H9 (cell line): Measurements from ENCODE around the gene GRIA4. TPM values are rescaled to one million over a fixed set of nuclear protein-coding genes. Genes with fewer than 3 reads are reported as not detected.

Experiments
- DNase-seq: peaks from one replicate; pipeline ENCODE4 v3.0.0-alpha.2; 2017
- H2AFZ ChIP-seq: one replicate; pipeline ENCODE4 v1.6.1; 2013; ENCODE audit warnings: mild to moderate bottlenecking, low read length, control low read depth, moderate library complexity
- H2AK5ac ChIP-seq: 2 replicates; pipeline ENCODE4 v1.6.1; 2013; ENCODE audit warnings: low read length, control low read depth, mixed read lengths; ENCODE audit not compliant: insufficient read length
- H2BK120ac ChIP-seq: one replicate; pipeline ENCODE4 v1.6.1; 2013; ENCODE audit warnings: low read depth, mild to moderate bottlenecking, low read length, control low read depth, inconsistent platforms; ENCODE audit not compliant: poor library complexity, severe bottlenecking
- H2BK12ac ChIP-seq: 2 replicates; pipeline ENCODE4 v1.6.1; 2013; ENCODE audit warnings: low read length, control low read depth, mixed read lengths, low read depth; ENCODE audit not compliant: insufficient read length
- H2BK15ac ChIP-seq: 2 replicates; pipeline ENCODE4 v1.6.1; 2013; ENCODE audit warnings: low read depth, low read length, control low read depth
- H2BK20ac ChIP-seq: one replicate; pipeline ENCODE4 v1.6.1; 2013; ENCODE audit warnings: low read depth, mild to moderate bottlenecking, low read length, control low read depth, inconsistent platforms; ENCODE audit not compliant: poor library complexity, severe bottlenecking
- H2BK5ac ChIP-seq: 2 replicates; pipeline ENCODE4 v1.6.1; 2013; ENCODE audit warnings: low read length, control low read depth, mixed read lengths; ENCODE audit not compliant: insufficient read length
- H3K14ac ChIP-seq: 2 replicates; pipeline ENCODE4 v1.6.1; 2013; ENCODE audit warnings: low read length, control low read depth; ENCODE audit not compliant: insufficient read depth
- H3K18ac ChIP-seq: 2 replicates; pipeline ENCODE4 v1.6.1; 2013; ENCODE audit warnings: low read depth, mild to moderate bottlenecking, mixed read lengths, low read length, control low read depth; ENCODE audit not compliant: insufficient read length
- H3K23ac ChIP-seq: 2 replicates; pipeline ENCODE4 v1.6.1; 2013; ENCODE audit warnings: low read length, control low read depth, mixed read lengths, low read depth; ENCODE audit not compliant: insufficient read length
- H3K23me2 ChIP-seq: 2 replicates; pipeline ENCODE4 v1.6.1; 2013; ENCODE audit warnings: low read depth, mild to moderate bottlenecking, mixed read lengths, low read length, control low read depth; ENCODE audit not compliant: insufficient read length, poor library complexity, severe bottlenecking
- H3K27ac ChIP-seq: 2 replicates; pipeline ENCODE4 v1.5.1; 2013; ENCODE audit warnings: low read length, control low read depth, mixed read lengths, low read depth; ENCODE audit not compliant: insufficient read length
- H3K27me3 ChIP-seq: 2 replicates; pipeline ENCODE4 v1.6.1; 2013; ENCODE audit warnings: low read length, control low read depth, inconsistent platforms; ENCODE audit not compliant: insufficient read depth
- H3K4ac ChIP-seq: 2 replicates; pipeline ENCODE4 v1.6.1; 2013; ENCODE audit warnings: low read depth, mild to moderate bottlenecking, control low read depth, inconsistent platforms, low read length, moderate library complexity
- H3K4me1 ChIP-seq: 2 replicates; pipeline ENCODE4 v1.6.1; 2013; ENCODE audit warnings: low read length, control low read depth, inconsistent platforms; ENCODE audit not compliant: insufficient read depth
- H3K4me2 ChIP-seq: 2 replicates; pipeline ENCODE4 v1.6.1; 2013; ENCODE audit warnings: low read length, control low read depth, mixed read lengths; ENCODE audit not compliant: insufficient read length, insufficient read depth
- H3K56ac ChIP-seq: 2 replicates; pipeline ENCODE4 v1.6.1; 2013; ENCODE audit warnings: low read depth, mild to moderate bottlenecking, mixed read lengths, low read length, control low read depth; ENCODE audit not compliant: insufficient read length
- H3K79me1 ChIP-seq: 2 replicates; pipeline ENCODE4 v1.6.1; 2013; ENCODE audit warnings: low read depth, mild to moderate bottlenecking, moderate library complexity, low read length, control low read depth, inconsistent platforms; ENCODE audit not compliant: insufficient read depth, poor library complexity, severe bottlenecking
- H3K79me2 ChIP-seq: 2 replicates; pipeline ENCODE4 v1.6.1; 2013; ENCODE audit warnings: low read length, control low read depth, inconsistent platforms; ENCODE audit not compliant: insufficient read depth
- H3K9ac ChIP-seq: 2 replicates; pipeline ENCODE4 v1.6.1; 2013; ENCODE audit warnings: low read length, control low read depth, mixed read lengths; ENCODE audit not compliant: insufficient read length; ENCODE audit errors: extremely low read depth
- H3K9me3 ChIP-seq: one replicate; pipeline ENCODE4 v1.6.1; 2013; ENCODE audit warnings: low read depth, low read length, inconsistent platforms; ENCODE audit not compliant: control insufficient read depth
- H3T11ph ChIP-seq: one replicate; pipeline ENCODE4 v1.6.1; 2013; ENCODE audit warnings: mild to moderate bottlenecking, low read length, control low read depth, inconsistent platforms
- H4K20me1 ChIP-seq: one replicate; pipeline ENCODE4 v1.6.1; 2013; ENCODE audit not compliant: control insufficient read depth, insufficient read length, insufficient read depth
- H4K5ac ChIP-seq: 2 replicates; pipeline ENCODE4 v1.6.1; 2013; ENCODE audit warnings: low read depth, mild to moderate bottlenecking, mixed read lengths, low read length, control low read depth; ENCODE audit not compliant: insufficient read length
- H4K8ac ChIP-seq: replicated peaks from 2 replicates; pipeline ENCODE4 v1.6.1; 2013; ENCODE audit warnings: low read length, control low read depth, mixed read lengths, low read depth; ENCODE audit not compliant: insufficient read length
- H4K91ac ChIP-seq: 2 replicates; pipeline ENCODE4 v1.6.1; 2013; ENCODE audit warnings: low read depth, mild to moderate bottlenecking, moderate library complexity, mixed read lengths, low read length, control low read depth; ENCODE audit not compliant: insufficient read length
- H3K27ac Mint-ChIP-seq, 3 experiments: 2 replicates in 2 of 3; 3 replicates in 1 of 3; pipeline ENCODE4 v1.8.0; 2020 to 2021; ENCODE audit warnings: mixed read lengths in 3 of 3, mild to moderate bottlenecking in 1 of 3, moderate library complexity in 1 of 3
- H3K27me3 Mint-ChIP-seq: 2 replicates; pipeline ENCODE4 v1.8.0; 2021; ENCODE audit warnings: low read depth, mild to moderate bottlenecking, moderate library complexity, mixed read lengths
- H3K36me3 Mint-ChIP-seq, 3 experiments: 2 replicates in 2 of 3; 3 replicates in 1 of 3; pipeline ENCODE4 v1.8.0; 2020 to 2021; ENCODE audit warnings: low read depth in 3 of 3, mixed read lengths in 3 of 3; ENCODE audit not compliant: insufficient read depth in 1 of 3
- H3K4me1 Mint-ChIP-seq, 2 experiments: 2 replicates each; pipeline ENCODE4 v1.8.0; 2020; ENCODE audit warnings: mixed read lengths in 2 of 2
- H3K4me3 Mint-ChIP-seq, 2 experiments: 2 replicates in 1 of 2; 3 replicates in 1 of 2; pipeline ENCODE4 v1.8.0; 2020 to 2021; ENCODE audit warnings: mild to moderate bottlenecking in 2 of 2, mixed read lengths in 2 of 2, moderate library complexity in 1 of 2
- H3K9me3 Mint-ChIP-seq, 2 experiments: 2 replicates in 1 of 2; 3 replicates in 1 of 2; pipeline ENCODE4 v1.8.0; 2020; ENCODE audit warnings: mild to moderate bottlenecking in 2 of 2, mixed read lengths in 2 of 2, moderate library complexity in 1 of 2
- whole genome bisulfite sequencing: extraction: QIAGEN DNeasy Blood & Tissue Kit; methylation state at CpG from one replicate; pipeline ENCODE4 v1.1.7; 2013; ENCODE audit warnings: missing lambda C conversion rate, low lambda C conversion rate, mixed read lengths; ENCODE audit not compliant: insufficient read length; ENCODE audit errors: extremely low coverage; 5-methylcytosine and 5-hydroxymethylcytosine counted together
- total RNA-seq: library from RNA; stranded (reverse); gene quantifications from 2 replicates; pipeline ENCODE4 v1.2.1, GENCODE V29; 2021
- TF ChIP-seq, protein P1 (sequence below): fragments of 200-600 bp; sonication (generic); conservative IDR thresholded peaks from 3 replicates; pipeline ENCODE4 v1.8.0; 2021; ENCODE audit warnings: antibody characterized with exemption, mild to moderate bottlenecking

The GRIA4 gene
- total RNA-seq, 1 experiment from 2014 or later, result 0.83 TPM

DNA sequence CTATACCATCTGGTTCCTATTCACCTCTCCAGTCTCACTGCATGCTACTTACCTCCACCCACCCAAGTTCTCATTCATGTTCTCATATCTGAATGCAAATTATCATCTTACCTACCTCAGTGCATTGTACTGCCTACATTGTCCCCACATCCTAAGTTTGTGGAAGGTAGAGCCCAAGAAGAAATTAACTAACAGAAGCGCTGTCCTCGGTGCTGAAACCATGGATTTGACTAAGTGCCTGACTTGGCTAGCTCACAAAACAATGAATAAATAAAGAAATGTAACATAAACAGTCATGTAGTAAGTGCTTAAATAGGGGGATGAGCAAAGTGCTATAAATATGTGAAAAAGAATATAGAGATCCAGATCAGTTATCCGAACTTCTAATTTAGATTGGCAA lies 63.2 kb downstream of the GRIA4 start:
- Histone ChIP-seq H3T11ph (no peak overlapping the region), H3K27me3 (no peaks in the 10 kb centered on the region), H3K27ac (no peak overlapping the region), H3K79me1 (no peaks in the 10 kb centered on the region), H3K4me1 (no peaks in the 10 kb centered on the region), H3K56ac (no peak overlapping the region), H3K9ac (no peak overlapping the region), H4K91ac (no peak overlapping the region), H4K20me1 (no peaks in the 10 kb centered on the region), H3K4ac (no peak overlapping the region), H3K79me2 (no peaks in the 10 kb centered on the region), H3K23ac (no peak overlapping the region), H2AFZ (no peak overlapping the region), H2BK12ac (no peak overlapping the region), H2BK120ac (no peak overlapping the region), H2BK5ac (no peak overlapping the region), H4K8ac (no peak overlapping the region), H2AK5ac (no peak overlapping the region), H3K18ac (no peak overlapping the region), H2BK20ac (no peak overlapping the region), H4K5ac (no peak overlapping the region), H3K14ac (no peak overlapping the region), H3K23me2 (no peaks in the 10 kb centered on the region), H3K4me2 (no peak overlapping the region), H3K9me3 (no peaks in the 10 kb centered on the region), H2BK15ac (no peak overlapping the region)
- no CpG with 5 or more reads among the region's 3 CpGs for WGBS
- H3K9me3 Mint-ChIP-seq, result no peaks in the 10 kb centered on the region; a peak in 1 of 5 replicates
- H3K36me3 Mint-ChIP-seq, result no peaks in the 10 kb centered on the region
- TF ChIP-seq, protein P1, sequence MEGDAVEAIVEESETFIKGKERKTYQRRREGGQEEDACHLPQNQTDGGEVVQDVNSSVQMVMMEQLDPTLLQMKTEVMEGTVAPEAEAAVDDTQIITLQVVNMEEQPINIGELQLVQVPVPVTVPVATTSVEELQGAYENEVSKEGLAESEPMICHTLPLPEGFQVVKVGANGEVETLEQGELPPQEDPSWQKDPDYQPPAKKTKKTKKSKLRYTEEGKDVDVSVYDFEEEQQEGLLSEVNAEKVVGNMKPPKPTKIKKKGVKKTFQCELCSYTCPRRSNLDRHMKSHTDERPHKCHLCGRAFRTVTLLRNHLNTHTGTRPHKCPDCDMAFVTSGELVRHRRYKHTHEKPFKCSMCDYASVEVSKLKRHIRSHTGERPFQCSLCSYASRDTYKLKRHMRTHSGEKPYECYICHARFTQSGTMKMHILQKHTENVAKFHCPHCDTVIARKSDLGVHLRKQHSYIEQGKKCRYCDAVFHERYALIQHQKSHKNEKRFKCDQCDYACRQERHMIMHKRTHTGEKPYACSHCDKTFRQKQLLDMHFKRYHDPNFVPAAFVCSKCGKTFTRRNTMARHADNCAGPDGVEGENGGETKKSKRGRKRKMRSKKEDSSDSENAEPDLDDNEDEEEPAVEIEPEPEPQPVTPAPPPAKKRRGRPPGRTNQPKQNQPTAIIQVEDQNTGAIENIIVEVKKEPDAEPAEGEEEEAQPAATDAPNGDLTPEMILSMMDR, result no peak
- no peaks in the 10 kb centered on the region for H3K4me1 Mint-ChIP-seq
- DNase-seq, result peak; percentile 44
- no peaks in the 10 kb centered on the region for H3K27me3 Mint-ChIP-seq
- no peak overlapping the region for H3K4me3 Mint-ChIP-seq
- H3K27ac Mint-ChIP-seq, result no peak overlapping the region
